HS-27A (cell line): ENCODE results near the gene CHML.

Source experiments
- DNase-seq: peaks from one replicate; pipeline ENCODE4 v3.0.0-alpha.2; 2012; ENCODE audit warnings: low read depth, missing footprints

CHML gene

DNA sequence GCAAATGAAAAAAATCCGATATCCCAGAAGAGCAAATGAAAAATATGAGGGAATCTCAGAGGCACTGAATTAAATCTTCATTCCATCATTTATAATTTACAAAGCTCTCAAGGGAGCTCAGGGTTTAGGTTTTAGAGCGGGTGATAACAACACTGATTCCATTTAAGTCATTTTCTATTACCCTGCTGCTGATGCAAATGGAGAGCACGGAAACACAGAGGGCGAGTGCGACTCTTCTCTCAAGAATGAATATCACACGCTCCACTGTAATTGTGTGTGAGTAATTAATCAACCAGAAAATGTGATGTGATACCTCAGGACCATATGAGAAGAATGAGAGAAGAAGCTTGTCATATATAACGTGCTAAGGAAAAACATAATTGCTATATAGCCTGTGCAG lies 22.7 kb downstream of the CHML start:
- DNase-seq = no peak

DNA sequence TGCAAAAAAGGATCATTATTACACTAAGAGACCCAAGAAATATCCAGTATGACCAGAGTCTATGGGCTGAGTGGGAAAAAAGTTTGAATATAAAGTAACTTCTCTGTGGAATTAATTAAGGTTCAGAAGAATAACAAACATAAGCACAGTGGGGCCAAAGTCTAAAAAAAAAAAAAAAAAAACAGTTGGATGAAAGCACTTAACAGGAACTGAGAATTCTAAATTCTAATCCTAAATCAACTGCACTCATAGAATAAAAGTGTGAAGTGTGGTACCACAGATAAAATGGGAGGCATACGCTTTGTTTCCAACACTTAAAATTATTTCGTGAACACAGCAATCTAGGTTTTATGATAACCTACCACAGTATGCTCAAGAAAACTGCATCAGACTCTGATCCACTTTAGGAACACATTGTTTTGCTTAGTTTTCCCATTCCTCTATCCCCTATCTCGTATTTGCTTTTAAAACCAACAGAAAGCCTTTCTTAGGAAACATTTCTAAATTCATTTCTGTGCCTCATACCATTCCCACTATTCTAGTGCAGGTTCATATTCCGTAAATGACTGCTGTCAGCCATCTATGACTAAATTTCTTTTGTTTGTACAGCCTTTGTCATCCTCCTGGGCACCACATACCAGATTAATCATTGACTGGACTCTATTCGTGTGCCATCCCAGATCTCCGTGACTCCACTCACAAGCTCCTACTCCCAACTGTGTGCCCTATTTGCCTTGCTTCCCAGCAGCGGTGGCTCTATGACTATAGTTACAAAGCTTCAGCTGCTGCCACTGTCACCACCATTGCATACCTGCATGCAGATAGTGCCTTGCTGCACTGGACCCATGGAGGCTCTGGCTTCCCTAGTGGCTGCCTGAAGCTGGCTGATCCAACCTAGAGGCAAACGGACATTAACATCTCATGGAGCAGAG lies 24.9 kb downstream of the CHML start:
- no peak for DNase-seq

DNA sequence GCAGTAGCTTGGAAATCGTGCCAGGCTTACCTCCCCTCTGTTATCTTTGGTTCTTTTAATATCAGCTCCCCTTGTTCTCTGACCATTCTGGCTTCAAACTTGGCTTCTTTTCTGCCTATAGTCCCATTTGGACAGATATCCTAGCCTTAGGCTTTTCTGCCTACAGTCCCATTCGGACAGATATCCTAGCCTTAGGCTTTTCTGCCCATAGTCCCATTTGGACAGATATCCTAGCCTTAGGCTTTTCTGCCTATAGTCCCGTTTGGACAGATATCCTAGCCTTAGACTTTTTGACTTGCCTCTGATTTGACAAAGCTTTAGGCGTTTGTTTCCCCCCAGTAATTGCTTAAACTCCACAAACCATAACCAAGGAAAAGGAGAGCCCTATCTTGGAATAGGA lies 25.6 kb downstream of the CHML start:
- DNase-seq = no peak

DNA sequence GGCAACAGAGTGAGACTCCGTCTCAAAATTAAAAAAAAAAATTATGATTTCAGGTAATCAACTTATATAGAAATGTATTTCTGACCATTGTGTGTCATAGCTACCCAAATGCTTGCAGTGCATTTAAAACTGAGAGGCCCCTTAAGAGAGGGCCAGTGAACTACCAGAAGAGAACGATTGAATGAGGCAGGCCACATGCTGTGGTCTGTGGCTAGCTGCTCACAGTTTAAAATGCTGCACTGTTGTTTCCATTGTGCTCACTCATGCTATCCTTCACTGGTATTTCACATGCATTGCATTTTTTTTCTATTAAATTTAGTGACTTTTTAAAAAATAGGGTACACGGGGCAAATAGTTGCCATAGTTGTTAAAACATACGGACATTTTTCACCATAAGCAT lies 26.0 kb downstream of the CHML start:
- DNase-seq = no peak

DNA sequence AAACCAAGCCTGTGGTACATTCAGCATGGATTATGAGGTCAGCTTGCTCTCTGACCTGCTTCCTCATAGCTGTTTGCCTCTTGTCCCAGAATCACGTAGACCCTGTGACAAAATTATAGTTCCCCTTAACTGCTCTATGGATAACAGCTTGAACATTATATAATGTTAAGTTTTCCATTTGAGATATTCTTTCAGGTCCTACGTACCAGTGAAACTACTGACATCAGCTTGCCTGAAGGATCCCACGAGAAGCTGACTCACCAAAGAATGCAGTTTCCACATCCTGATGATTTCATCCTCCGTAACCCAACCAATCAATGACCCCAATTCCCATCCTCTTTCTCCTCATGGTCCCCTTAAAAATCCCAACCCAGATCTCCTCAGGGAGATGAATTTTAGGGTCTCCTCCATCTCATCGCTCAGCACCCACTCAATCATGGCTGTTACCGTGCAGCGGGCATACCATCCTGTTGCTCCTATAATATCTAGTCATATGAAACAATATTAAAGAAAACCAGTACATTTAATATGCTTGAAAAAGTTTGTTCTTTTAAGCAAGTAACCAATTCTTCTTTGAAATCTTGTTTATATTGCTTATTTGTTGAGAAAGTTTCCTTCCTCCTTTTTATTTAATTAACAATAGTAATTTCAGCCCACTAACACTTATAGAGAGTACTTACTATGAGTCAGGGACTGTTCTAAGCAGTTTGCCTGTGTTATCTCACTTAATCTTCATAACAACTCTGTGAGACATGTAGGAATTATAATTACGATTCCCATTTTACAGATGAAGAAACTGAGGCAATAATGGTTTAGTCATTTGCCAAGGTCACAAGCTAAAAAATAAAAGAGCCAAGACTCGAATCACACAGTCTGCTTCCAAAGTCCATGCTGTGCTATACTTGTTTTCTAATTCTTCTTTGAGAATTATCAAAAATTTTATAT lies 27.4 kb downstream of the CHML start:
- DNase-seq = no peak

DNA sequence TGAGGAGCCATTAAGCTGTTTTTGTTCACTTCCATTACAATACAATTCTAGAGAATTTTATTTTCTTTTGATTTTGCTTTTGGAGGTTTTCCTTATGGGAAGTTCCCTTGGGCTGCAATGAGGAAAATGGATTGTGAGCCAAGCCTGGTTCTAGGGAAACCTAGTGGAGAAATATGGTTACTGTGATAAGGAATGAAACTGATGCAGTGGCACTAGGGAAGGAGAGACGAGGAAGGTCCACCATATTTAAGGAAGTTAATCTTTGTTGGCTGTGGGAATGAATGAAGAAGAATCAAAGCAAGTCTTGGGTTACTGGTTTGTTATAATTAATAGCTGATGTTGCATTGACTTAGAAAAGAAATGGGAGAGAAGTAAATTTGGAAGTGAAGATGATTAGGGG lies 28.4 kb downstream of the CHML start:
- DNase-seq = no peak

DNA sequence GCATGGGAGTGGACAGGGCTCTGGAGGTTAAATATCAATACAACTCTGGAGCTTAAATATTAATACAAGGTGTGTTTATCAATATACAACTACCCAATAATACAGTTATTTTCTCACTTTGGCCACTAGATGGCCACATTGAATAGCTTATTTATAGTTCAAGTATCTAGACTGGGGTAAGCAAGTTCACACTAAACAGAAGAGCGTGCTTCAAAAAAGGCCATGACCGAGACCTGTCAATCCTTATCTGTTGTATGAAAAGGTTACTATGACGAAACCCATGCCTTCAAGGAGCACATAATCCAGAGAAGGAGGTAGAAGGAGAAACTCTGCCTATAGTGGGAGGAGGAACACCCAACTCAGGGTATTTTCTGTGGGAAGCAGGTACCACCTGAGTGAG lies 29.1 kb downstream of the CHML start:
- no peak for DNase-seq

DNA sequence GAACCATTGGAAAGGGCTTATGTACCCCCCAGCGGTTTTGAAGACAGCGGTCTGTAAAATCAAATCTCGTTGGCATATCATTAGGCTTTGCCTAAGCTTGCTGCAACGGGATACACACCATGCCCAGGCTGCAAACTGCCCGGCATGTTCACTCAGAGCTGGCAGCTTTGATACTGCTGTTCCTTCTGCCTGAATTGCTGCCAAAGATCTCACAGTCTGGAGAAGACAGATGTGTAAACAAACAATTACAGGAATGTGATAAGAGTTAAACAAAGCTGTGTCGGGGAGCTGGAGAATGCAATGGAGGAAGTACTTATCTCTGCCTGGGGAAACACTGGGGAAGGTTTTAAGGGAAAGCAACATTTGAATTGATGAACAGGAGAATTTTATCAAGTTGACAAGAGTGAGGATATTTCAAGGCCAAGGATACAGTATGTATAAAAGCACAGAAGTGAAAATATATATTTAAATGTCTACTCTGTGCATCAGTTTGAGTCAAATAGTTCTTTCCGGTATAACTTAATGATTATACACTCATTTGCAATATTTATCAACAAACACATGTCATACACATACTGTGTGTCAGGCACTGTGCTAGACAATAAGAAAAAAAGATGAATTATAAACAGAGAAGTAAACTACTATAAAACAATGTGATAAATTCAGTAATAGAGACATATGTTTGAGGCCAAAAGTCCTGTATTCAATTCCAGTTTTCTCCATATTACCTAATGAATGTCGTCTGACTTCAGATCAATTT lies 29.9 kb downstream of the CHML start:
- no peak for DNase-seq

DNA sequence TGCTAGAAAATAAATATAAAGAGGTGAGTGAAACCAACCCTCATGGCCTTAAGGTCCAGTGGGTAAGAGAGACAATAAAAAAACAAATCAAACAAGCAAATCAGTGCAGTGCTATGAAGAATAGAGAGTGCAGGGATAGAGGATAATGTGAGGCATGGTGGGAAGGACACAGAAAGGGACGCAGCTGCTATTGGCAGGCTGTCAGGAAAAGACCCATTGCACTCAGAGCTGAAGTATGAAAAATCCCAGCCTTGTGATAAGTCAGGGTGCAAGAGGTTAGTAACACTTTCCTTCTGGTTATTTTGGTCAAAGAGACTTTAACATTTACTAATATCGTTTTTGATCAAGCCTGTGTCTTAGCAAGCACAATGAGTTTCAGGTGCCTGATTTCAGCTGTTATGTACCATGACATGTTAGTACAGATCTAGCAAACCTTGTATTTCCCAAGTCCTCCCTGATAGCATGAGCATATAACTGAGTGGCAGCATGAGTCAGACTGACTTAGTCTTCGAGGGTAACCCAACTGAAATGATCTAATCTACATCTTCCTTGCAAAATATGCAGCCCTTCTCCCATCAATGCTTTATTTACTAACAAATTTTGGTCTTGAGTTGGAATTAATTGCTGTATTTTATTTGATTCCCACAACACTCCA lies 31.7 kb downstream of the CHML start:
- no peak for DNase-seq

DNA sequence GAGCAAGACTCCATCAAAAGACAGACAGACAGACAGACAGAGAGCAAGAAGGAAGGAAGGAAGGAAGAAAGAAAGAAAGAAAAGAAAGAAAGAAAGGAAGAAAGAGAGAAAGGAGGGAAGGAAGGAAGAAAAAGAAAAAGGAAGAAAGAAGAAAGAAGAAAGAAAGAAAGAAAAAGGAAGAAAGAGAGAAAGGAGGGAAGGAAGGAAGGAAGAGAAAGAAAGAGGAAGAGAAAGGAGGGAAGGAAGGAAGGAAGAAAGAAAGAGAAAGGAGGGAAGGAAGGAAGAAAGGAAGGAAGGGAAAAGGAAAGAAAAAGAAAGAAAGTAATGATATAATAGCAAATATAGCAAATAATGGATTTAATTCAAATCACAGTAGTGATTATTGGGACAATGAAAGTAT lies 32.7 kb downstream of the CHML start:
- DNase-seq = no peak

DNA sequence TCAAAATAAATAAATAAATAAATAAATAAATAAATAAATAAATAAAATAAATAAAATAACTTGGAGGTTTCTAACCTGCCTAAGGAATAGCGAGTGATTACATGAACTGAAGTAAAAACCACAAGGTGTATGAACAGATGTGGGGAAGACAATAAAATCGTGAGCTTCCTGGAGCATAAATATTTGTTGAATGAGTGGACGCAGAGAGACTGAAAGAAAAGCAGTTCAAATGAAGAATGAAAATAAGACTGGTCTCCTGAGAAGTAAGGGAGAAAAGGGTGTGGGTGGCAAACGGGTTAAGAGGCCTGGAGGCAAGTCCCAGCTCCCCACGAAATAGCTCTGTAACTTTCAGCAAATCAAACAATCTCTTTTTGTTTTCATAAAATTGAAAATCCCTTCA lies 33.6 kb downstream of the CHML start:
- no peak for DNase-seq

DNA sequence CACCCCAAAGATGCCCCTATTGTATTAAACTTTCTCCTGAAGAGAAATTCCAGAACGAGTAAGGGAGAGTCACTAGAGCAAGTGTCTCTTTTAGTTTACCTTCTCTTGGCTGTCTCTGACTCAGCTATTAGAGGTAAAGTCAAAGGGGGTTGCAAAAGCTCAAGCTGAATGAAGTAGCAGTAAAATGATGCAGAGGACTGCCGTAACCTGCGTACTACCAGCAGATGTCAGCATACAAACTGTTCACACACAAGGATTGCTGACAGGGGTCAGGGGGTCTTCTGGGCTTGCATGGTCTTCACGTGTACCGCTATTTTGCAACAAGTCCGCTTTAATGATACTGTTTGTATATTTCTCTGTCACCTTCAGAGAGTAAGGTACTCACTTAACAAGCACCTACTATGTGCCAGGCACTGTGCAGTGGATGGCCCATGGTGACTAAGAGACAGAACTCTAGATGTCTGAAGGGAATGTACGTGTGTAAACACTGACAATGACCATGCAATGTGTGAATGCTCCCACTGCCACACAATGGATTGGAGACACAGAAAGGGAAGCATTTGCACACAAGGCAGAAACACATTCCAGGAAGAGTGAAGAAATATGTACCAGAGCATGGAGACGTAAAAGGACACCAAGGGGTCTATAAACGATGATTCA lies 34.9 kb downstream of the CHML start:
- no peak for DNase-seq

DNA sequence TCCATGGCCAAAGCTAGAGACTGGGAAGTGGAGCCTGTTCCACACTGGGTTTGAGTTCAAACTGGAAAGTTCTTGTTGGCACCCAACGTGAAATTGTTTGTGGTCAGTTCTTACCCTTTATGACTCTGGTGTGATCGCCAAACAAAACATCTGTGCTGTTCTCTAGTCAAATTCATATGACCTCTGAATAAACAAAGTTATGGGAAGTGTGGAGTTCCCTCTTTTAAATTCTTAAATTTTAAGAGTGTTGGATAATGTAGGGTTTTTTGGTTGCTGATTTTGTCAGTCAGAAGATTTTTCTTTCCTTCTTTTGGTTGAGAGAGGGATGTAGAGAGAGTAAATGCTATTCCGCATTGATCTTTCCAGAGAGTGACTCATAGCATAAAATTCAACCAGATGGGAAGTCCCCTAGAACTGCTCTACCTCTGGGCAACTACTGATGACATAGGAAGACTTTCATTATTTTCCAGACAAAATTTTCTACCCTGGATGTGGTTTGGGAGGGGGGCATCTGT lies 36.4 kb downstream of the CHML start:
- no peak for DNase-seq

DNA sequence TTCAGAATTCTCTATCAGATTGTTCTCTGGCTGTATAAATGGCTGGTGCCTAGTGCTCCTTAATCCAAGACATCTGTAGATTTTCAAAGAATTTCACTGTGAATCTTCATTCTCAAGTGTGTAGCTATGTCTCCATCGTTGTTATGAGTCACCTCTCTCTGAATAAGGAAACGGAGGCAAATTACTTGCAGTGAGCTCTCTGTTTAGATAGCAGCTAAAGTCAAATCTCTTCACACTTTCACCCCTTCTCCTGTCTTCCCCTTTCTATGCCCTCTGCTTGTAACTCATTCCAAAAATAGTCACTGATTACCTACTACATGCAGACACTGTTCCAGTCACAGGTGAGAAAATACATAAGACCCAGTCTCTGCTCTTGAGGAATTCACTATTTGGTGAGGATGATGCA lies 39.7 kb downstream of the CHML start:
- DNase-seq = no peak

DNA sequence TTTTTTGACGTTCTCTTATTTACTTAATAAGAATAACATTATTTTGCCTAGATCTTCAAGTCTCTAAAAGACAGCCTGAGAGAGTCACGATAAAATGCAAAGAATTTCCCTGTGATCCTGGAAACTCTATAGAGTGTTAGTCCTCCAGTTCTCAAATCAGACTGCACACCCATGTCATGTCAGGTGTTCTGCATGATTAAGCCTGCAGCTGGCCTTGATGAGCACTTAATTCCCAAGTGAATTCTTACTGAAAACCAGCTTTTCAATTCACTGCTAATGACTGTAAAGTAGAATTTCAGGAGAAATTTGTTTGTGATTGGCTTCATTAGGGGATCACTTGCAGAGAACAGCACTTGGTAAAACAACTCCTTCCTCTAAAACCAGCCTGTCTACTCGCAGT lies 41.9 kb downstream of the CHML start:
- no peak for DNase-seq

DNA sequence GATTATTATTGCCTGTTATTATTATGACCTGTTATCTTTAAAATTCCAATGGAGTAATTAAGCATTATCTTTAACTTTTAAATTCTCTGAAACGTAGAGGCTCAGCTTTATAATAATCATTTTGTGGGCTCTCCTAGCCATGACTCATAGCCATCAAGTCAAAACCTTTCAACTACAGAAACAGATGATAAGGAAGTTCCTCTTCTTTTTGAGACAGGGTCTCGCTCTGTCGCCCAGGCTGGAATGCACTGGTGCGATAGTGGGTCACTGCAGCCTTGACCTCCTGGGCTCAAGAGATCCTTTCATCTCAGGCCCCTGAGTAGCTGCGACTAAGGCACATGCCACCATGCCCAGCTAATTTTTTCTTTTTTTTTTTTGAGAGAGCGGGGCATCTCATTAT lies 43.5 kb downstream of the CHML start:
- DNase-seq = no peak

DNA sequence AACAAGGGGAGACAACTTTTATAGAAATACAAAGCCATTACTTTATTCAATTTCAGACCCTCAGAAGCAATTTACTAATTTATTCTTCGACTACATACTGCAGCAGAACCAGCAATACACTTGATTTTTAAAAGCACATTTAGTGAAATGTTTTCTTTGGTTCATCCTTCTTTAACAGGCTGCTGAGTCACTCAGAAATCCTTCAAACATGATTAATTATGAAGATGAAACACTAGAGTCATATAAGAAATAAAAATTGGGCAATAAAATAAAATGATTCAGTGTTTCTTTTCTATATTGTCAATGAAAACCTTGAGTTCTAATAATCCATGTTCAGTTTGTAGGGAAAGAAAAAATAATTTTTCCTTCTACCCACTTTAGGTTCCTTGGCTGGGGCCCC lies 47.0 kb downstream of the CHML start:
- DNase-seq = no peak

DNA sequence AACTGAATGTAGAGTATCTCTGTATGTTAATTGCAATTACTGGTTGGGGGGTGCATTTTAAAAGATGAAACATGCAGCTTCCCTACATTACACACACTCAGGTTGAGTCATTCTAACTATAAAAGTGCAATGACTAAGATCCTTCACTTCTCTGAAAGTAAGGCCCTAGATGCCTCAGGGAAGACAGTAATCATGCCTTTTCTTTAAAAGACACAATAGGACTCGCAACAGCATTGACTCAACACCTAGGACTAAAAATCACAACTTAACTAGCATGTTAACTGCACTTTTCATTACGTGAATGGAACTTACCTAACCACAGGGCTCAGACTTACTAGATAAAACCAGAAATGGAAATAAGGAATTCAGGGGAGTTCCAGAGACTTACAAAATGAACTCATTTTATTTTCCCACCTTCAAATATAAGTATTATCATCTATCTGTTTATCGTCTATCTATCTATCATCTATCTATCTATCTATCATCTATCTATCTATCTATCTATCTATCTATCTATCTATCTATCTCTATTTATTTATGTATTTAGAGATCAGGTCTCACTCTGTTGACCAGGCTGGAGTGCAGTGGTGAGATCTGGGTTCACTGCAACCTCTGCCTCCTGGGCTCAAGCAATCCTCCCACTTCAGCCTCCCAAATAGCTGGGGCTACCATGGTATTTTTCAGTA lies 47.8 kb downstream of the CHML start:
- no peak for DNase-seq

DNA sequence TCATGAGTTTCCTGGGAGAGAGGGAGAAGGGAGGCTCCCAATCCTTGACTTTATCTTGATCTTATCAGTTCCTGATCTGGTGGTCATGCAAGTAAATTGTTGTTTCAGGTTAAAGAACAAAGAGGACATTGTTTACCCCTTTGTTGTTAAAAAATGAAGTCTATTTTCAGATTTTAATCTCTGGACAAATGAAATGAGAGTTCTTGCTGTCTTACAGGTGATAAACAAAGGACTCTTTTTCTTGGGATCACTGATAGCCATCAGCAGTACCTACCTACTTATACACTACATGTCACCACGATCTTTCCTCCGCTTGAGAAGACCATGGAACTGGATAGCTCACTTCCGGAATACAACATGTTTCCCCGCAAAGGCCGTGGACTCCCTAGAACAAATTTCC lies 48.4 kb downstream of the CHML start:
- no peak for DNase-seq

DNA sequence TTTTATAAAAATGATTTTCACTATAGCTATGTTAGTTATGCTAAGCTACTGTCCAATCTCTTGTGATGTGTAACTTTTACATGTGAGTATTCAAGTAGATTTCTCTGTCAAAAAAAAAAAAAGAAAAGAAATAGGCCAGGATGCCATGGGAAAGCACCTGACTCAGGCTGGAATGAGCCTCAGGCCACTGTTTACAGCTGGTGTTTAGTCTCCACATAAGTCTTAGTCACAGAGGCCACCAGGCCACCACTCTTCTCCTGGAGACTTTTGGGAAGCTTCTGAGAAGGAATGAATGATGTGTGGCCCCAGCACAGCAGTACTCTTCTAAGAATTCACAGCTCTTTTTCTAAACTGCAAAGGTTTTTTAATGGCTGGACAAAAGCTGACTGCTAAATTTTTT lies 48.9 kb downstream of the CHML start:
- no peak for DNase-seq
